MCF 10A (cell line): ENCODE measurements around the gene SEZ6L2. TPM values are rescaled to one million over a fixed set of nuclear protein-coding genes. Genes with fewer than 3 reads are reported as not detected.
"Not testable (repeated sequence)": the region's sequence is repeated elsewhere in the genome, so short reads cannot be mapped to it uniquely, and the experiment has no call there.

ENCODE experiments used
- BruUV-seq: library from RNA; stranded (reverse); fragments of 400-500 nt; replicated peaks from 2 replicates; lab custom pipeline; 2021; lab: Mats Ljungman, UMichigan
- CTCF ChIA-PET: fragments of 300-600 bp; sonication (Branson Sonifier 250); formaldehyde crosslinking; extraction: SDS; loops from one replicate; lab custom pipeline; 2021; ENCODE audit warnings: antibody characterized with exemption, inconsistent platforms; lab: Yijun Ruan, JAX
- POLR2A ChIA-PET: fragments of 300-600, 350-650 bp; sonication (Branson Sonifier 250); formaldehyde crosslinking; extraction: SDS; loops from one replicate; lab custom pipeline; 2020; ENCODE audit warnings: antibody characterized with exemption, inconsistent platforms; lab: Yijun Ruan, JAX
- DNase-seq: peaks from one replicate; pipeline ENCODE4 v3.0.0-alpha.2; 2018; ENCODE audit not compliant: unreplicated experiment
- H3K27ac Mint-ChIP-seq: one replicate; pipeline ENCODE4 v1.8.0; 2022; ENCODE audit warnings: mild to moderate bottlenecking, low read depth, mixed read lengths; ENCODE audit not compliant: unreplicated experiment
- H3K27me3 Mint-ChIP-seq: one replicate; pipeline ENCODE4 v1.8.0; 2022; ENCODE audit warnings: mixed read lengths; ENCODE audit not compliant: insufficient read depth, unreplicated experiment
- H3K36me3 Mint-ChIP-seq: one replicate; pipeline ENCODE4 v1.8.0; 2022; ENCODE audit warnings: mild to moderate bottlenecking, moderate library complexity, mixed read lengths; ENCODE audit not compliant: insufficient read depth, unreplicated experiment
- H3K4me1 Mint-ChIP-seq: one replicate; pipeline ENCODE4 v1.8.0; 2022; ENCODE audit warnings: mixed read lengths; ENCODE audit not compliant: insufficient read depth, unreplicated experiment
- H3K4me3 Mint-ChIP-seq: one replicate; pipeline ENCODE4 v1.8.0; 2022; ENCODE audit warnings: mild to moderate bottlenecking, moderate library complexity, mixed read lengths; ENCODE audit not compliant: unreplicated experiment
- H3K9me3 Mint-ChIP-seq: one replicate; pipeline ENCODE4 v1.8.0; 2022; ENCODE audit warnings: mixed read lengths; ENCODE audit not compliant: unreplicated experiment
- CTCF ChIP-seq: fragments of 200-600 bp; IDR thresholded peaks from one replicate; pipeline ENCODE4 v1.8.0; 2022; ENCODE audit warnings: antibody characterized with exemption, mild to moderate bottlenecking; ENCODE audit not compliant: unreplicated experiment
- intact Hi-C: fragments of 100-400 bp; cut with micrococcal nuclease; formaldehyde crosslinking; loops from 2 replicates; pipeline ENCODE4 v1.14.1; 2022
- total RNA-seq: library from RNA; stranded (reverse); gene quantifications from 2 replicates; pipeline ENCODE4 v1.2.3, GENCODE V29; 2022

Gene SEZ6L2
- total RNA-seq, 1 experiment from 2014 or later = 1.9 TPM

GRCh38 chr16:29835926-29836325 lies 63.4 kb downstream of the SEZ6L2 start:
- intact Hi-C loops = no loop called here
- H3K36me3 Mint-ChIP-seq = peaks cover 98% of the 10 kb centered on the region
- H3K27ac Mint-ChIP-seq = no peak overlapping the region
- ChIA-PET POLR2A (no interaction called here), CTCF (no interaction called here)
- H3K9me3 Mint-ChIP-seq = no peaks in the 10 kb centered on the region
- no peak overlapping the region for H3K4me3 Mint-ChIP-seq
- no TSS peak for BruUV-seq
- no peaks in the 10 kb centered on the region for H3K4me1 Mint-ChIP-seq
- no peaks in the 10 kb centered on the region for H3K27me3 Mint-ChIP-seq
- no peak for DNase-seq
- no peak for TF ChIP-seq CTCF

GRCh38 chr16:29834079-29834478 lies 65.3 kb downstream of the SEZ6L2 start:
- no TSS peak for BruUV-seq
- H3K4me1 Mint-ChIP-seq = peaks cover 5% of the 10 kb centered on the region
- TF ChIP-seq CTCF = no peak
- CTCF ChIA-PET = interaction anchor here (0.6 to 1.3 kb wide), 2 partner anchors 14 to 158 kb away, joined by 4 read pairs; no protein-coding TSS in a partner anchor
- POLR2A ChIA-PET = interaction anchor here (1.3 kb wide), 1 partner anchor 14 kb away, joined by 4 read pairs; no protein-coding TSS in a partner anchor
- H3K27me3 Mint-ChIP-seq = no peaks in the 10 kb centered on the region
- H3K9me3 Mint-ChIP-seq = no peaks in the 10 kb centered on the region
- intact Hi-C loops = no loop called here
- H3K27ac Mint-ChIP-seq = no peak overlapping the region
- H3K36me3 Mint-ChIP-seq = peaks cover 80% of the 10 kb centered on the region
- DNase-seq = no peak
- H3K4me3 Mint-ChIP-seq = no peak overlapping the region

DNA sequence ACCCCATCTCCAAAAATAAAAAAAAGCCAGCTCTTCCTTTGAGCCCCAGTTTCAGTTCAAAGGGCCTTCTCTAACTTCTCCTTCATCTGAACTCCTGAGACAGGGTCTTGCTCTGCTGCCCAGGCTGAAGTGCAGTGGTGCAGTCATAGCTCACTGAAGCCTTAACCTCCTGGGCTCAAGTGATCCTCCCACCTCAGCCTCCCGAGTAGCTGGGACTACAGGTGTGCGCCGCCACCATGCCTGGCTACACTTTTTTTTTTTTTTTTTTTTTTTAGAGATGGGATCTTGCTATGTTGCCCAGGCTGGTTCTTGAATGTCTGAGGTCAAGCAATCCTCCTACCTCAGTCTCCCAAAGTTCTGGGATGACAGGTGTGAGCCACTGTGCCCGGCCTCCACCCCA lies 66.1 kb downstream of the SEZ6L2 start:
- peaks cover 71% of the 10 kb centered on the region for H3K36me3 Mint-ChIP-seq
- H3K27me3 Mint-ChIP-seq, H3K4me1 Mint-ChIP-seq, H3K27ac Mint-ChIP-seq, H3K9me3 Mint-ChIP-seq, H3K4me3 Mint-ChIP-seq, BruUV-seq, DNase-seq, intact Hi-C loops: not testable (repeated sequence)
- POLR2A ChIA-PET = interaction anchor here (0.6 kb wide), 1 partner anchor 9 kb away, joined by 3 read pairs; no protein-coding TSS in a partner anchor
- CTCF ChIA-PET = interaction anchor here (0.6 kb wide), 1 partner anchor 173 kb away, joined by 4 read pairs; no protein-coding TSS in a partner anchor

DNA sequence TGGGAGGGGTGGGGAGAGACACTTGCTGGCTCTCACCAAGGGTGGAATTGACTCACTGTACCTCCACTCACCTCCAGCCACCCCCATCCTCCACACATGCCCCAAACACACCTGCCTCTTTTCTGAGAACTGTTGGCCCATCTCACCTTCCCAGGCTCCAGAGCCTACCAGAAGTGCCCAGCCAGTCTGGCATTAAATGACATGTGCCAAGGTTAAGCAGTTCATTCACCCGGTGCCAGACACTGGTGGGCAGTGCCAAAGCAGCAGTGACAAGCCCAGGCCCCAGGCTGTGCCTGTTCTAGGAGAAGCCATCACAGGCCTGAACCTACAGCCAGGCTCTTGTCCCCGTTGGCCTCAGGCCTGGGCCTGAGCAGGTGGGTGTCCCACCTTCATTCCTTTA lies 67.9 kb downstream of the SEZ6L2 start:
- Mint-ChIP-seq H3K4me3 (no peak overlapping the region), H3K27me3 (no peaks in the 10 kb centered on the region), H3K9me3 (no peaks in the 10 kb centered on the region), H3K27ac (no peak overlapping the region), H3K36me3 (peaks cover 54% of the 10 kb centered on the region), H3K4me1 (peaks cover 5% of the 10 kb centered on the region)
- intact Hi-C loops = no loop called here
- ChIA-PET POLR2A (no interaction called here), CTCF (no interaction called here)
- no peak for DNase-seq
- BruUV-seq = no TSS peak
- no peak for TF ChIP-seq CTCF
